OCI-LY1 (cell line): Measurements from ENCODE around the gene CDHR3.

Experiments
- H2AFZ ChIP-seq: fragments of 200-600 bp; sonication (generic), shearing (Covaris generic); 2 replicates; pipeline ENCODE4 v1.6.0; 2014; ENCODE audit warnings: antibody characterized with exemption, mild to moderate bottlenecking, low read length
- H3F3A ChIP-seq: fragments of 200-600 bp; sonication (generic), shearing (Covaris generic); 2 replicates; pipeline ENCODE4 v1.6.0; 2014; ENCODE audit warnings: mild to moderate bottlenecking, antibody characterized with exemption, low read length, moderate library complexity; ENCODE audit not compliant: insufficient read depth
- H3K27ac ChIP-seq: fragments of 200-600 bp; sonication (generic); 2 replicates; pipeline ENCODE4 v1.5.1; 2014; ENCODE audit warnings: low read length, mixed run types, mild to moderate bottlenecking, low read depth; ENCODE audit not compliant: poor library complexity, severe bottlenecking
- H3K27me3 ChIP-seq: fragments of 200-600 bp; sonication (generic); 2 replicates; pipeline ENCODE4 v1.6.0; 2014; ENCODE audit warnings: antibody characterized with exemption, mild to moderate bottlenecking, low read length, moderate library complexity; ENCODE audit not compliant: insufficient read depth
- H3K36me3 ChIP-seq: fragments of 200-600 bp; sonication (generic); 2 replicates; pipeline ENCODE4 v1.6.1; 2014; ENCODE audit warnings: mild to moderate bottlenecking, antibody characterized with exemption, low read length, moderate library complexity, mixed read lengths; ENCODE audit not compliant: insufficient read depth
- H3K4me1 ChIP-seq: fragments of 200-600 bp; sonication (generic); 2 replicates; pipeline ENCODE4 v1.5.1; 2014; ENCODE audit warnings: mild to moderate bottlenecking, low read length, moderate library complexity; ENCODE audit not compliant: insufficient read depth, severe bottlenecking
- H3K4me2 ChIP-seq: fragments of 200-600 bp; sonication (generic), shearing (Covaris generic); 2 replicates; pipeline ENCODE4 v1.6.1; 2014; ENCODE audit warnings: low read length
- H3K4me3 ChIP-seq: fragments of 200-600 bp; sonication (generic); 2 replicates; pipeline ENCODE4 v1.5.1; 2014; ENCODE audit warnings: low read length, low read depth, mild to moderate bottlenecking, mixed read lengths; ENCODE audit not compliant: poor library complexity, severe bottlenecking
- H3K79me2 ChIP-seq: fragments of 200-600 bp; shearing (Covaris generic); 2 replicates; pipeline ENCODE4 v1.6.1; 2016; ENCODE audit warnings: mixed run types, low read length, mixed read lengths; ENCODE audit not compliant: insufficient read depth
- H3K9ac ChIP-seq: fragments of 200-600 bp; sonication (generic), shearing (Covaris generic); 2 replicates; pipeline ENCODE4 v1.6.1; 2014; ENCODE audit warnings: mild to moderate bottlenecking, low read length, mixed read lengths
- H3K9me2 ChIP-seq: fragments of 200-600 bp; sonication (generic), shearing (Covaris generic); 2 replicates; pipeline ENCODE4 v1.6.1; 2014; ENCODE audit warnings: low read depth, mild to moderate bottlenecking, low read length, mixed read lengths
- H3K9me3 ChIP-seq: fragments of 200-600 bp; shearing (Covaris generic); 2 replicates; pipeline ENCODE4 v1.6.1; 2014; ENCODE audit warnings: low read length, mixed read lengths
- H4K20me1 ChIP-seq: fragments of 200-600 bp; sonication (generic), shearing (Covaris generic); 2 replicates; pipeline ENCODE4 v1.6.0; 2016; ENCODE audit warnings: mild to moderate bottlenecking, low read length; ENCODE audit not compliant: insufficient read depth
- CTCF ChIP-seq: fragments of 200-600 bp; sonication (generic), shearing (Covaris generic); IDR thresholded peaks from 2 replicates; pipeline ENCODE4 v1.5.1; 2017; ENCODE audit warnings: mild to moderate bottlenecking, antibody characterized with exemption, low read length, moderate library complexity, mixed read lengths
- EZH2 ChIP-seq: fragments of 200-600 bp; sonication (generic), shearing (Covaris generic); IDR thresholded peaks from 2 replicates; pipeline ENCODE4 v1.8.0; 2017; ENCODE audit warnings: borderline replicate concordance, mixed run types, mild to moderate bottlenecking, antibody characterized with exemption, low read length, moderate library complexity, mixed read lengths

Gene CDHR3

GRCh38 chr7:105940109-105940508, 23.0 kb upstream of the CDHR3 start:
- no peaks in the 10 kb centered on the region for H3K9me2 ChIP-seq
- no peak overlapping the region for H3K4me3 ChIP-seq
- H3K4me1 ChIP-seq: no peaks in the 10 kb centered on the region
- no peak overlapping the region for H3K4me2 ChIP-seq
- TF ChIP-seq CTCF (no peak), EZH2 (no peak)
- H3K79me2 ChIP-seq: no peaks in the 10 kb centered on the region
- no peaks in the 10 kb centered on the region for H3K9me3 ChIP-seq
- no peak overlapping the region for H3K27ac ChIP-seq
- no peak overlapping the region for H2AFZ ChIP-seq
- peaks cover 5% of the 10 kb centered on the region; the same call in 1 of the 2 replicates for H3K27me3 ChIP-seq
- no peak overlapping the region for H3K9ac ChIP-seq
- no peaks in the 10 kb centered on the region for H4K20me1 ChIP-seq
- no peaks in the 10 kb centered on the region for H3F3A ChIP-seq
- H3K36me3 ChIP-seq: no peaks in the 10 kb centered on the region

GRCh38 chr7:105941596-105941995, 21.5 kb upstream of the CDHR3 start:
- Histone ChIP-seq H3K9ac (no peak overlapping the region), H4K20me1 (no peaks in the 10 kb centered on the region), H3K36me3 (no peaks in the 10 kb centered on the region), H2AFZ (no peak overlapping the region), H3K4me3 (no peak overlapping the region), H3K27me3 (peaks cover 5% of the 10 kb centered on the region; the same call in 1 of the 2 replicates), H3K9me2 (no peaks in the 10 kb centered on the region), H3K9me3 (no peaks in the 10 kb centered on the region), H3F3A (no peaks in the 10 kb centered on the region), H3K27ac (no peak overlapping the region), H3K79me2 (no peaks in the 10 kb centered on the region), H3K4me2 (no peak overlapping the region), H3K4me1 (no peaks in the 10 kb centered on the region)
- TF ChIP-seq CTCF (no peak), EZH2 (no peak)

GRCh38 chr7:105943486-105943885, 19.6 kb upstream of the CDHR3 start:
- no peak overlapping the region for H3K27ac ChIP-seq
- no peak overlapping the region for H3K4me3 ChIP-seq
- no peaks in the 10 kb centered on the region for H4K20me1 ChIP-seq
- no peaks in the 10 kb centered on the region for H3K4me1 ChIP-seq
- H3K36me3 ChIP-seq: no peaks in the 10 kb centered on the region
- peaks cover 5% of the 10 kb centered on the region; the same call in 1 of the 2 replicates for H3K27me3 ChIP-seq
- H3F3A ChIP-seq: no peaks in the 10 kb centered on the region
- no peak overlapping the region for H2AFZ ChIP-seq
- H3K4me2 ChIP-seq: no peak overlapping the region
- TF ChIP-seq CTCF: no peak
- TF ChIP-seq EZH2: no peak
- H3K79me2 ChIP-seq: no peaks in the 10 kb centered on the region
- H3K9me3 ChIP-seq: no peaks in the 10 kb centered on the region
- no peak overlapping the region for H3K9ac ChIP-seq
- no peaks in the 10 kb centered on the region for H3K9me2 ChIP-seq
